Measurements from ENCODE around the gene KLHL33.
A peak's percentile ranks its signal among the peaks of the same experiment; 100 is the strongest.

Gene KLHL33

DNA sequence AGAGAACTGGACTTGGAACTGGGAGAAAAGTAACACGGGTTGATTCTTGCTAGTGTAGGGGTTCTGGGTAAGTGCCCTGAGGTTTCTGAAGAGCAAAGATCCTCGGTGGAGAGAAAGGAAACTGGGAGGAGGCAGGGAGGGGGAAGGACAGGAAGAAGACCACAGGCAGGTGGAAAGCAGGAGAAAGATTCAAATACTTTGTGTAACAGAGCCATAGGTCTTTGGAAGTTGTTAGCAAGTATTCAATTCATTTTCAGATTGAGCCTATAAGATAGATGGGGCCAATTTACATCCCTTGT is 34.6 kb upstream of the KLHL33 start:
- Histone ChIP-seq H3K9ac (ENCODE audit: low read length) (peak overlapping the region; percentile 83; the same call in 1 of the 2 replicates), H3K9me2 (replicated peaks; ENCODE audit: insufficient read depth, low read length) (no peaks in the 10 kb centered on the region), H3F3A (ENCODE audit: insufficient read depth, low read length) (no peaks in the 10 kb centered on the region), H3K9me3 (replicated peaks; ENCODE audit: insufficient read depth, low read length) (no peaks in the 10 kb centered on the region), H3K27me3 (replicated peaks; ENCODE audit: insufficient read depth, low read length) (no peaks in the 10 kb centered on the region), H3K27ac (ENCODE audit: low read length) (no peak overlapping the region), H3K79me2 (ENCODE audit: low read length) (peaks cover 36% of the 10 kb centered on the region), H4K20me1 (ENCODE audit: insufficient read depth, low read length) (no peaks in the 10 kb centered on the region), H3K4me1 (ENCODE audit: low read length) (peaks cover 4% of the 10 kb centered on the region; the same call in 1 of the 2 replicates), H3K36me3 (replicated peaks; ENCODE audit: insufficient read depth, low read length) (no peaks in the 10 kb centered on the region), H2AFZ (ENCODE audit: low read length) (0 out of 2 replicates have a peak overlapping the region, but pooled peaks have one; percentile 42), H3K4me2 (ENCODE audit: low read depth, low read length) (peak overlapping the region; percentile 85), H3K4me3 (ENCODE audit: low read length) (peak overlapping the region; percentile 85)
- no peak for DNase-seq
- TF ChIP-seq EZH2phosphoT487 (IDR thresholded peaks at IDR 0.05; ENCODE audit: low read length) (no peak), EZH2 (optimal IDR thresholded peaks at IDR 0.05; ENCODE audit: low read depth, low read length) (no peak)
- TF ChIP-seq, protein P1, sequence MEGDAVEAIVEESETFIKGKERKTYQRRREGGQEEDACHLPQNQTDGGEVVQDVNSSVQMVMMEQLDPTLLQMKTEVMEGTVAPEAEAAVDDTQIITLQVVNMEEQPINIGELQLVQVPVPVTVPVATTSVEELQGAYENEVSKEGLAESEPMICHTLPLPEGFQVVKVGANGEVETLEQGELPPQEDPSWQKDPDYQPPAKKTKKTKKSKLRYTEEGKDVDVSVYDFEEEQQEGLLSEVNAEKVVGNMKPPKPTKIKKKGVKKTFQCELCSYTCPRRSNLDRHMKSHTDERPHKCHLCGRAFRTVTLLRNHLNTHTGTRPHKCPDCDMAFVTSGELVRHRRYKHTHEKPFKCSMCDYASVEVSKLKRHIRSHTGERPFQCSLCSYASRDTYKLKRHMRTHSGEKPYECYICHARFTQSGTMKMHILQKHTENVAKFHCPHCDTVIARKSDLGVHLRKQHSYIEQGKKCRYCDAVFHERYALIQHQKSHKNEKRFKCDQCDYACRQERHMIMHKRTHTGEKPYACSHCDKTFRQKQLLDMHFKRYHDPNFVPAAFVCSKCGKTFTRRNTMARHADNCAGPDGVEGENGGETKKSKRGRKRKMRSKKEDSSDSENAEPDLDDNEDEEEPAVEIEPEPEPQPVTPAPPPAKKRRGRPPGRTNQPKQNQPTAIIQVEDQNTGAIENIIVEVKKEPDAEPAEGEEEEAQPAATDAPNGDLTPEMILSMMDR (IDR thresholded peaks at IDR 0.05; ENCODE audit: low read length) = no peak

DNA sequence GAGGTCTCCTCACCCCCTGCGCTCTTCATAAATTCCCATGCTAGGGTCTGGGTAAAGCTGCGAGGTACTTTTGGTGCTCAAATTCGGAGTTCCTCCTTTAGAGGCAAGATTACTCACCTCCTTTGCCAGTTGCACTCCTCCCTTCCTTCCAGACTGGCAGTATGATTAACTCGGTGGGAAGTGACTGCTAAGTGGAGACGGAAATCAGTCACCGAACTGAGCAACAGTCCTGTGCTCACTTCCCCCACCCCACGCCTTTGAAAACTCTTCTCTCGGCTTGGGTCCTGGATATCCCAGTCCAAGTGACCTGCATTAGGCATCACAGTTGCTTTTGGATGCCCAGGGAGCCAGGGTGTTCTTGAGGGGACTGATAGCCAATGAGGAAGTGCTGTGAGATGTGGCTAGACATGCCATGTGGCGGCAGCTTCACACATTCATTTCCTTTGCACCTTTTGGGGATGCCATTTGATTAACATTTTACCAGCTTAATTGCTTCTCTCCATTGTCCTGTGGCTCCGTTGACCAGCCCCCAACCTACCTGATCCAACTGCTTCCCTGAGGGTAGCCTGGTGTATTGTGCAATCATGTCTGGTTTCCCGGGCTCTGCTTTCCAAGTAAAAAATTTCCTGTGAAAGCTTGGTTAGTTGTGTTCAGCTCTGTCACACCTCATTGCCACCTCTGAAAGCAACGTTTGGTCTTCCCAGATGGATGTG is 34.1 kb upstream of the KLHL33 start:
- peak overlapping the region; percentile 85 for H3K4me2 ChIP-seq (ENCODE audit: low read depth, low read length)
- DNase-seq = peak; percentile 24
- no peaks in the 10 kb centered on the region for H3K9me3 ChIP-seq (replicated peaks; ENCODE audit: insufficient read depth, low read length)
- no peaks in the 10 kb centered on the region for H3F3A ChIP-seq (ENCODE audit: insufficient read depth, low read length)
- H3K9me2 ChIP-seq (replicated peaks; ENCODE audit: insufficient read depth, low read length) = no peaks in the 10 kb centered on the region
- no peaks in the 10 kb centered on the region for H4K20me1 ChIP-seq (ENCODE audit: insufficient read depth, low read length)
- peak overlapping the region; percentile 42; the same call in 1 of the 2 replicates for H2AFZ ChIP-seq (ENCODE audit: low read length)
- no peak for TF ChIP-seq EZH2 (optimal IDR thresholded peaks at IDR 0.05; ENCODE audit: low read depth, low read length)
- no peak for TF ChIP-seq EZH2phosphoT487 (IDR thresholded peaks at IDR 0.05; ENCODE audit: low read length)
- TF ChIP-seq, protein P1 (IDR thresholded peaks at IDR 0.05; ENCODE audit: low read length) = no peak
- peak overlapping the region; percentile 74 for H3K27ac ChIP-seq (ENCODE audit: low read length)
- H3K27me3 ChIP-seq (replicated peaks; ENCODE audit: insufficient read depth, low read length) = no peaks in the 10 kb centered on the region
- peak overlapping the region; percentile 83 for H3K9ac ChIP-seq (ENCODE audit: low read length)
- H3K36me3 ChIP-seq (replicated peaks; ENCODE audit: insufficient read depth, low read length) = no peaks in the 10 kb centered on the region
- peak overlapping the region; percentile 85 for H3K4me3 ChIP-seq (ENCODE audit: low read length)
- H3K79me2 ChIP-seq (ENCODE audit: low read length) = peaks cover 36% of the 10 kb centered on the region
- peaks cover 4% of the 10 kb centered on the region; the same call in 1 of the 2 replicates for H3K4me1 ChIP-seq (ENCODE audit: low read length)

DNA sequence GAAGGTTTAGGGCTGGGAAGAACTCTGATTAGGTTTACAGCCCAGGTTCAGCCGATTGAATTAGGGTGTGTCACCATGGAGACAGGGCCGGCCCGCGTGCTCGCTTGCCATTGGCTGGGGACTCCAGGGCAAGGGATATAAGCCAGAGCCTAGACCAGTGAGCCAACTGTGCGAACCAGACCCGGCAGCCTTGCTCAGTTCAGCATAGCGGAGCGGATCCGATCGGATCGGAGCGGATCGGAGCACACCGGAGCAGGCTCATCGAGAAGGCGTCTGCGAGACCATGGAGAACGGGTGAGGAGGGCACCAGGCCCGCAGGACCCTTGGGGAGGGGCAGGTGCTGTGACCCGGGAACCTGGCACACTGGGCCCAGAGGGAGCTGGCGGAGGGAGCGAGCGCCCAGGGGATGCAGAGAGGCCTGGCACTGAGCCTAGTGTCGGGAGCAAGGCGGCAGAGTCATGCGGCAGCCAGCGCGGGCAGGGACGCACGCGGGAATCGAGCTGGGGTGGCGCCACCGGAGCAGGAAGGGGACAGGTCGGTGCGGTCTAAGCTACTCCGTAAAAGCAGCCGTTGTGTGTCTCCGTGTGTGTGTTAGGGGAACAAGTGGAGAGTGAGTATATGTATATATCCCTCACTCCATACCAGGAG is 33.4 kb upstream of the KLHL33 start, which contains the start of gene PNP:
PNP (plus strand) TSS at position 165 of the 648 bp plus-strand sequence; CDS start at position 284, 119 bp downstream.
- Histone ChIP-seq H3K27me3 (replicated peaks; ENCODE audit: insufficient read depth, low read length) (no peaks in the 10 kb centered on the region), H3K9me3 (replicated peaks; ENCODE audit: insufficient read depth, low read length) (no peaks in the 10 kb centered on the region), H3K27ac (ENCODE audit: low read length) (peak within 1 kb of the TSS; percentile 74), H3K36me3 (replicated peaks; ENCODE audit: insufficient read depth, low read length) (no peaks in the 10 kb centered on the region), H2AFZ (ENCODE audit: low read length) (peak within 1 kb of the TSS; percentile 65; the same call in 1 of the 2 replicates), H3K9me2 (replicated peaks; ENCODE audit: insufficient read depth, low read length) (no peaks in the 10 kb centered on the region), H3F3A (ENCODE audit: insufficient read depth, low read length) (no peaks in the 10 kb centered on the region), H3K4me2 (ENCODE audit: low read depth, low read length) (peak within 1 kb of the TSS; percentile 85), H3K9ac (ENCODE audit: low read length) (peak within 1 kb of the TSS; percentile 83), H3K4me1 (ENCODE audit: low read length) (peaks cover 4% of the 10 kb centered on the region; the same call in 1 of the 2 replicates), H3K79me2 (ENCODE audit: low read length) (peaks cover 36% of the 10 kb centered on the region), H3K4me3 (ENCODE audit: low read length) (peak within 1 kb of the TSS; percentile 85), H4K20me1 (ENCODE audit: insufficient read depth, low read length) (no peaks in the 10 kb centered on the region)
- peak; percentile 82 for DNase-seq
- TF ChIP-seq, protein P1 (IDR thresholded peaks at IDR 0.05; ENCODE audit: low read length) = no peak

All from MM.1S (cell line).